Osteoblast (primary cell): ENCODE results near the gene ANTXR1. TPM values are rescaled to one million over a fixed set of nuclear protein-coding genes. Genes with fewer than 3 reads are reported as not detected.

Source experiments
- DNase-seq: peaks from one replicate; pipeline ENCODE4 v3.0.0; 2011; ENCODE audit warnings: low spot score, mixed read lengths; ENCODE audit not compliant: insufficient read length; ENCODE audit errors: missing footprints
- H2AFZ ChIP-seq: 2 replicates; pipeline ENCODE4 v1.6.0; 2011; ENCODE audit warnings: mild to moderate bottlenecking, low read length
- H3K27ac ChIP-seq: 2 replicates; pipeline ENCODE4 v1.5.1; 2011; ENCODE audit warnings: mild to moderate bottlenecking, low read depth, low read length, moderate library complexity
- H3K27me3 ChIP-seq: 2 replicates; pipeline ENCODE4 v1.6.0; 2012; ENCODE audit warnings: mild to moderate bottlenecking, control low read depth, inconsistent platforms, low read length, moderate library complexity; ENCODE audit not compliant: insufficient read depth
- H3K36me3 ChIP-seq: 2 replicates; pipeline ENCODE4 v1.5.1; 2011; ENCODE audit warnings: mild to moderate bottlenecking, low read length, control low read depth, moderate library complexity; ENCODE audit not compliant: insufficient read depth
- H3K4me1 ChIP-seq: 2 replicates; pipeline ENCODE4 v1.5.1; 2011; ENCODE audit warnings: mild to moderate bottlenecking, low read length, control low read depth, moderate library complexity; ENCODE audit not compliant: insufficient read depth
- H3K4me2 ChIP-seq: 2 replicates; pipeline ENCODE4 v1.6.0; 2011; ENCODE audit warnings: mild to moderate bottlenecking, low read length; ENCODE audit not compliant: insufficient read depth
- H3K4me3 ChIP-seq: fragments of 200-600 bp; sonication (generic); 3 replicates; pipeline ENCODE4 v1.5.1; 2012; ENCODE audit warnings: mild to moderate bottlenecking, low read length, inconsistent platforms; ENCODE audit not compliant: insufficient read depth
- H3K79me2 ChIP-seq: 2 replicates; pipeline ENCODE4 v1.6.0; 2012; ENCODE audit warnings: mild to moderate bottlenecking, low read length, control low read depth, inconsistent platforms; ENCODE audit not compliant: insufficient read depth
- H3K9me3 ChIP-seq: 2 replicates; pipeline ENCODE4 v1.5.1; 2011; ENCODE audit warnings: low read depth, low read length, control low read depth
- H4K20me1 ChIP-seq: 2 replicates; pipeline ENCODE4 v1.6.0; 2012; ENCODE audit warnings: mild to moderate bottlenecking, low read length, control low read depth; ENCODE audit not compliant: insufficient read depth
- CTCF ChIP-seq: IDR thresholded peaks from 2 replicates; pipeline ENCODE4 v1.5.1; 2011; ENCODE audit warnings: mild to moderate bottlenecking, low read depth, low read length, moderate library complexity; ENCODE audit errors: extremely low read depth
- total RNA-seq: library from RNA; depleted of rRNA; stranded (reverse); fragments of >200 nt; gene quantifications from 2 replicates; pipeline ENCODE4 v1.2.3, GENCODE V29; 2012

Gene ANTXR1
- total RNA-seq, 1 donor, result 123 TPM

- DNase-seq, result no peak
- H3K27me3 ChIP-seq, result no peaks in the 10 kb centered on the region
- H3K27ac ChIP-seq, result no peak overlapping the region
- peaks cover 23% of the 10 kb centered on the region for H3K79me2 ChIP-seq
- no peak overlapping the region for H2AFZ ChIP-seq
- peaks cover 16% of the 10 kb centered on the region for H3K4me1 ChIP-seq
- no peaks in the 10 kb centered on the region for H4K20me1 ChIP-seq
- H3K4me2 ChIP-seq, result no peak overlapping the region
- TF ChIP-seq CTCF, result no peak
- H3K9me3 ChIP-seq, result no peaks in the 10 kb centered on the region
- H3K36me3 ChIP-seq, result no peaks in the 10 kb centered on the region
- H3K4me3 ChIP-seq, result no peak overlapping the region
These were observed 2.4 kb upstream of the ANTXR1 start for GRCh38 chr2:69010437-69011194.

GRCh38 chr2:69011611-69012157 lies 1.3 kb upstream of the ANTXR1 start:
- Histone ChIP-seq H3K4me1 (peaks cover 22% of the 10 kb centered on the region), H3K9me3 (no peaks in the 10 kb centered on the region), H3K4me2 (no peak overlapping the region), H2AFZ (no peak overlapping the region), H4K20me1 (peaks cover 6% of the 10 kb centered on the region), H3K36me3 (no peaks in the 10 kb centered on the region), H3K79me2 (peaks cover 33% of the 10 kb centered on the region), H3K27me3 (no peaks in the 10 kb centered on the region), H3K27ac (no peak overlapping the region), H3K4me3 (no peak overlapping the region)
- TF ChIP-seq CTCF, result no peak
- no peak for DNase-seq

DNA sequence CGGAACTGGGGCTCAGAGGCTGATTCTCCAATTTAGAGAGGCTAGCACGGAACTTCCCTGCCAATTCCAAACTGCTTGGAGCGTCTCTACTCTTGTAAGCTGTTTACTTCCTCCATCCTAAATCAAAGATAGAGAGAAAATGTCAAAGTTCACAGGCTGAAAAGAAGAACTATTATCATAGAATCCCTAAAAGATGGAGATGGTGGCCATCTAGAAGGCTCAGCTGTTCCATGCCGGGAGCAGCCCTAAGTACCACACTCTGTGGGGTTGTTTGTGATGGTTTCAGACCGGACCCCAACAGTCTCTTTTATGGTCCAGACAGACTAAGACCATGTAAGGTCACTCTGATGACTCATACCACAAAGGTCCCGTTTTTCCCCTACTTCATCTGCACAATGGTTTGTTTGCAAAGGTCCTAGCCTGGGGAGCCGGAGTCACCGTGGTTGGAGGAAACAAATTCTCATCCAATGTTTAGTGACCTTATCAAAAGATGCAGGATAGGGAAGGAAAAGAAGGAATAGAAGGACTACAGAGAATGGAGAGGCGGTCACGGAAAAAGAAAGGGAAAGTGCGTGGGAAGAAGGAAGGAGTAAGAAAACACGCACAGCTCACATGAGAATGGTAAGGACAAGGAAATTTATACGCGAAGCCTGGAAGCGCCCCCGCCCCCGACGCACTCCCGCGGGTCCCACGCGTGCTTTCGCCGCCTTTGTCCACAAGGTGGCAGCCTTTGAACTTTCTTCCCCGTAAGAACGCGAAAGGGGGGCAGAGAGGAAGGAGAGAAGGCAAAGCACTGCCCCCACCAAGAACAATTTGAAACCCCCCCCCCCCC lies 453 bp upstream of the ANTXR1 start:
- peak overlapping the region; percentile 89 for H3K4me2 ChIP-seq
- no peaks in the 10 kb centered on the region for H3K36me3 ChIP-seq
- H3K4me1 ChIP-seq, result peaks cover 31% of the 10 kb centered on the region
- no peaks in the 10 kb centered on the region for H3K9me3 ChIP-seq
- peaks cover 42% of the 10 kb centered on the region for H3K79me2 ChIP-seq
- H3K27ac ChIP-seq, result peak overlapping the region; percentile 92
- peak overlapping the region; percentile 92 for H3K4me3 ChIP-seq
- DNase-seq, result peak; percentile 92
- H3K27me3 ChIP-seq, result no peaks in the 10 kb centered on the region
- TF ChIP-seq CTCF, result peak; percentile 65
- peak overlapping the region; percentile 80 for H2AFZ ChIP-seq
- H4K20me1 ChIP-seq, result peaks cover 12% of the 10 kb centered on the region
